ENCODE results near the gene FAF1. TPM values are rescaled to one million over a fixed set of nuclear protein-coding genes. Genes with fewer than 3 reads are reported as not detected.
"Not testable (repeated sequence)": the region's sequence is repeated elsewhere in the genome, so short reads cannot be mapped to it uniquely, and the experiment has no call there.

FAF1 gene
- total RNA-seq, 3 donors from 2014 or later: 59.8 to 64.2 (median 60.1) TPM

DNA sequence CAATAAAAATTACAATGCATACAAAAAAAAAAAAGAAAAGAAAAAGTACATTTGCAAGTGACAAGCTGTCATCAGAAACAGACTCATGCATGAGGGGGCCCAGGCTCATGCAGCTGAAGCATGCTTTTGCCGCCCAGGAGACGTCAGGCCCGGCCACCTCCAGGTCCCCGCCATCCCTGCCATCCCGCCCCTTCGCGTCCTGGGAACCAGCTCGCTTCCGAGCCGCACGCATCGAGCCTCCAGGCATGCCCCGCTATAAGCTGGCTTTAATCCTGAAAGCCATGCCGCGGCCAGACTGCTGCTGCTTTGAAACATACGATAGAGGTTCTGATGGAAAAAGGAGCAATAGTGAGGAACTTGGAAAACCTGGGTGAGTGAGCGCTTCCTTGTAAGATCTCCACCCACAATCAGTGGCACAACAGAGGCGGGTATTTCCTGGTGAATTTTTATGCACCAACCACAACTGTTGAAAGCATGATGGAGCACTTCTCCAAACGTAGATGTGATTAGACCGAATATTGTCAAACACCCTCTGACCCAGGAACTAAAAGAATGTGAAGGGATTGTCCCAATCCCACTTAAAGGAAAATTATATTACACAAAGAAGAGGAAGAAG, 113.7 kb downstream of the FAF1 start:
- H3K27me3 Mint-ChIP-seq (ENCODE audit: low read depth): no peaks in the 10 kb centered on the region
- H3K4me1 Mint-ChIP-seq (ENCODE audit: low read depth): peaks cover 15% of the 10 kb centered on the region
- peaks cover 27% of the 10 kb centered on the region for H3K36me3 Mint-ChIP-seq (ENCODE audit: insufficient read depth)
- H3K4me3 Mint-ChIP-seq: no peak overlapping the region
- DNase-seq: no peak
- peaks cover 15% of the 10 kb centered on the region for H3K9me3 Mint-ChIP-seq
- no peak for ATAC-seq

DNA sequence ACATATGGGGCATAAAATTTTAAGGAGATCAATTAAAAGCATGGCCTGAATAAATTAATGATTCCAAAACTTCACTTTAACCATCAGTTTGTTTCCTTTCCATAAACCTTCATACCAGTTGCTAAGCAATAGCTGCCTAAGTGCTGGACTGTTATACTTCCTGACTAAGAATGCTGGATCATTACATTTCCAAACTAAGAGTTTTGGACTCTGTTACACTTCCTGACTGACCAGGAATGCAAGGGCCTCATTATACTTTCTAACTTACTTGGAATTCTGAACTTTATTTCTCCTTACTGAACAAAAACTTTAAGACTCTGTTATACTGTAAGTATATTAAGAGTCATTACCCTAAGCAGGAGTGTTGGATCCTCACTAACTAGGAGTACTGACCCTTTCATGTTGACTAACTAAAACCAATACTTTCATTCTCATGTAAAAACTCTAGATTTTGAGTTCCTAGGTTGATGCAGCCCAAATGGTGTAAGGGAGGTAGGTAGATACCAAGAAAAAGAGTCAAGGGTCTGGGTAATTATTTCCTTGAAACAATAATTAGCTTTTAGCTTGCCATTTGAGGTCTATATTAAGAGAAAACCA, 118.2 kb downstream of the FAF1 start:
- Mint-ChIP-seq H3K4me1 (ENCODE audit: low read depth) (peaks cover 9% of the 10 kb centered on the region), H3K9me3 (peaks cover 2% of the 10 kb centered on the region), H3K36me3 (ENCODE audit: insufficient read depth) (peaks cover 15% of the 10 kb centered on the region), H3K4me3 (no peak overlapping the region), H3K27me3 (ENCODE audit: low read depth) (no peaks in the 10 kb centered on the region)
- no peak for DNase-seq
- no peak for ATAC-seq

DNA sequence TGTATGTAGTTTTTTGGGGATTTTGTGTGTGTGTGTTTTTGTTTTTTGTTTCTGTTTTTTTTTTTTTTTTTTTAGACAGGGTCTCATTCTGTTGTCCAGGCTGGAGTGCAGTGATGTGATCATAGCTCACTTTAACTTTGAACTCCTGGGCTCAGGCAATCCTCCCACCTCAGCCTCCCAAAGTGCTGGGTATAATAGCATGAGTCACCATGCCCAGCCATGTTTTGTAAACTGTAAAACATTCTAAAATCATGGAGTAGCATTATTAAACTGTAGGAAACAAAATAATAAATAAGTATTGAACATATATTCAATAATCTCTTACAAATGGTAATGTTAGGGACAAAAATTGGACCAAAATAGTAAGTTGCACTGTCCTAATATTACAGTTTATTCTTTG, 124.0 kb downstream of the FAF1 start:
- H3K9me3 Mint-ChIP-seq: peaks cover 6% of the 10 kb centered on the region
- H3K4me1 Mint-ChIP-seq (ENCODE audit: low read depth): peaks cover 10% of the 10 kb centered on the region
- no peak overlapping the region for H3K4me3 Mint-ChIP-seq
- no peak for DNase-seq
- ATAC-seq: no peak
- H3K27me3 Mint-ChIP-seq (ENCODE audit: low read depth): no peaks in the 10 kb centered on the region
- H3K36me3 Mint-ChIP-seq (ENCODE audit: insufficient read depth): peaks cover 9% of the 10 kb centered on the region

DNA sequence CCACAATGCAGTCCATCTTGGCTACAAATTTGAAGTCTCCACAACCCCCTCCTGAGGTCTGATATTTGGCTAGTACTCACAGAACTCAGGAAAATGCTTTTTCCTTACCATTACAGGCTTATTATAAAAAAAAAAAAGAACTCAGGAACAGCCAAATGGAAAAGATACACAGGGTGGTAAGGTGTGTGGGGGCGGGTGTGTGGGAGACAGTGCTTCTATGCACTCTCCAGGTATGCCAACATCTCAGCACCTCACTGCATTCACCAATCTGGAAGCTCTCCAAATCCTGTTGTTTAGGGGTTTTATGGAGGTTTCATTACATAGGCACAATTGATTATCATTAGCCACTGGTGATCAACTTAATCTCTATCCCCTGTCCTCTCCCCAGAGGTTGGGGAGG, 126.9 kb downstream of the FAF1 start:
- Mint-ChIP-seq H3K9me3 (peaks cover 15% of the 10 kb centered on the region), H3K4me3 (no peak overlapping the region), H3K4me1 (ENCODE audit: low read depth) (peaks cover 10% of the 10 kb centered on the region), H3K36me3 (ENCODE audit: insufficient read depth) (peaks cover 14% of the 10 kb centered on the region), H3K27me3 (ENCODE audit: low read depth) (no peaks in the 10 kb centered on the region)
- ATAC-seq (no peak), DNase-seq (no peak)

DNA sequence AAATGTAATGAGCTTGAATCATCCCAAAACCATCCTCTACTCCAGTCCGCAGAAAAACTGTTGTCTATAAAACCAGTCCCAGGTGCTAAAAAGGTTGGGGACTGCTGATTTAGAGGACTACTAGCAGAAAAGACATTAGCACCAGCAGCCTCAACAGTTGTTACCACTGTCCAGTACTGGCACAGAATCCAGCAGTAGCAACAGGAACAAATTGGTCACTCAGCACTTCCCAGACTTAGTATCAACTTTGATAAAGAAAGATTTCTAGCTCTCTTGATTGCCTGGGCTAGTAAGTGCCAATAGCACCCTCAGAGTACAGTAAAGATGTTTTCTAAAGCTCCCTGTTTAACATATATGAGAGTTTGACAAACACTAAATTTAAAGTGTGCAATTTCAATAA, 127.9 kb downstream of the FAF1 start:
- Mint-ChIP-seq H3K27me3 (ENCODE audit: low read depth) (no peaks in the 10 kb centered on the region), H3K4me1 (ENCODE audit: low read depth) (peaks cover 10% of the 10 kb centered on the region), H3K9me3 (peaks cover 15% of the 10 kb centered on the region), H3K4me3 (no peak overlapping the region), H3K36me3 (ENCODE audit: insufficient read depth) (peaks cover 14% of the 10 kb centered on the region)
- DNase-seq (no peak), ATAC-seq (no peak)

DNA sequence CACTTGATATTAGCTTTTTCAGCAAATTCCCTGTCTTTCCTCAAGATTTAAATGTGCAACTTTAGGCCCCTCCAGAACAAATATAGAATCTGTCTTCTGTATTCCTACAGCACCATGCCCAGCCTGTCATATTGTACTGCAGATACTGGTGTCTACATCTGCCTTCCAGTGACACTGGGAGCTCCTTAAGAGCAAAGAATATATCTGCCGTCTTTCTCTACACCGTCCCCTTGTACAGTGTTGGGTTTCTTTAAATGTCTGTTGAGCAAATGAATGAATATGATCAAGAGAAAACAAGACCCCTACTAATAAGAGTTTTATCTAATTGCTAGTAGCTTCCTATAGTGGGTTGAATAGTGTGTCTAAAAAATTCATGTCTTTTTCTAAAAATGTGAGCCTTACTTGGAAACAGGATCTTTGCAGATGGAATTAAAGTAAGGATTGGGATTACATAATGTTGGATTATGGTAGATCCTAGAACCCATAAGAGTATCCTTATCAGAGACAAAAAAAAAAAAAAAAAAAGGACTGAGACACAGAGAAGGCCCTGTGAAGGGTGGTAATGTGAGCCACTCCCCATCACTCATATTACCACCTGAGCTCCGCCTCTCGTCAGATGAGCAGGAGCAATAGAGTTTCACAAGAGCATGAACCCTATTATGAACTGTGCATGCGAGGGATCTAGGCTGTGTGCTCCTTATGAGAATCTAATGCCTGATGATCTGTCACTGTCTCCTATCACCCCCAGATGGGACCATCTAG, 128.6 kb downstream of the FAF1 start:
- no peak for DNase-seq
- Mint-ChIP-seq H3K36me3 (ENCODE audit: insufficient read depth) (peaks cover 14% of the 10 kb centered on the region), H3K27me3 (ENCODE audit: low read depth) (no peaks in the 10 kb centered on the region)

DNA sequence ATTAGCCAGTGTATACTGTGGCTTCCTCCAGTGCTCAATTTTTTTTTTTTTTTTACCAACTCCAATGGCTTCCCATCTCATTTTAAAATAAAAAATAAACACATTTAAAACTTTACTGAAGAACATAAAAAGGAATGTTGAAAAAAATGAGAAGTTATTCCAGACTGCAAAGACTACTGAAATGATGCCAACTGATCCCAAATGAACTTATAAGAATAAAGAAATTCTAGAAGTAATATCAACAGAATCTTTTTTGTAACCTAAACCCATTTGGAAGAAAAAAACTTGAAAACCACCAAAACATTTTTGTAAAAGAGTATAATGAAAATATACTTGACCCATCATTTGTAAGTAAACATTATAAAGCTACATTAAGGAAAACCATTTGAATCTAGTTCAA, 129.4 kb downstream of the FAF1 start:
- no peak overlapping the region for H3K4me3 Mint-ChIP-seq
- DNase-seq (no peak), ATAC-seq (no peak)
- no peaks in the 10 kb centered on the region for H3K27me3 Mint-ChIP-seq (ENCODE audit: low read depth)
- H3K36me3 Mint-ChIP-seq (ENCODE audit: insufficient read depth): peaks cover 12% of the 10 kb centered on the region
- peaks cover 12% of the 10 kb centered on the region for H3K9me3 Mint-ChIP-seq
- H3K4me1 Mint-ChIP-seq (ENCODE audit: low read depth): peaks cover 7% of the 10 kb centered on the region

More for the DNA sequence above, 128.6 kb downstream of the FAF1 start:
- H3K4me1 Mint-ChIP-seq (ENCODE audit: low read depth): peaks cover 10% of the 10 kb centered on the region
- H3K9me3 Mint-ChIP-seq: peaks cover 15% of the 10 kb centered on the region
- no peak for ATAC-seq
- no peak overlapping the region for H3K4me3 Mint-ChIP-seq

DNA sequence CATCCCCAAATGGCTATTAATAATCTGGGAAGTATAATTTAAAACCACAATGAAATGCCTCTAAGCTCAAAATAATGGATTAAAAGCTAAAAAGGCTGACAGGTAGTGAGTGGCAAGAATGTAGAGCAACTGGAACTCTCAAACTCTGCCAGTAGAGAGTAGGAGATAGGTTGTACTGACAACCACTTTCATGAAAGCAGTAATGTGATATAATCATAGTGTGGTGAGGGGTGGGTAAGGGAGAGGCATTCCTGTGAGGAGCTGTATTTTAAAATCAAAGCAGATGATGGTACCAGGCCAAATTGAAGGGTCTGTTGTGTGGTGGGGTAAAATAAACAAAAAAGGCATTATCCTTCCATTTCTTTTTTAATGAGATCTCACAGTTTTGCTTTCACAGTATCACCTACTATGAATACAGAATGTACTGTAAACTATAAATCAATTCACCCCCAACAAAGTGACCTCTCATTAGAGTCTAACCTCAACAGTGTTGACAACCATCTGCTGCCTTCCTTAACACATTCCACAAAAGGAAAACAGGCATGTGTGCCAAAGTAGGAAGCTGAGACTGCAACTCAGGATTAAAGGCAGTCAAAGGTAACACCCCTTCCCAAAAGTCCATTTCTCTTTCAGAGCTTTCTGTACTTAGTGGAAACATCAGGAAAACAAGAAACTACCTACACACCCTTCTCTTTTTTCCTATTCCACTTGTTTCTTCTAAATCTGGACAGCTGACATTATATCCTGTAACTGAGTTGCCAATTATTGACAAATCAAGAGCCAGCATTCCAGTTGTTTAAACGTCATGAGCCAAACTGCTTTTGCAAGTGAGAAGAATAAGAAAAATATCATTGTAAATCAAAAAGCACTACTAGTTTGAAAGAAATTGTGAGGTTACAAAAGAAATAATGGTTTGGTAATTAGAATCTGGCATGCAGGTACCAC, 130.8 kb downstream of the FAF1 start:
- H3K9me3 Mint-ChIP-seq: peaks cover 10% of the 10 kb centered on the region
- H3K4me3 Mint-ChIP-seq: no peak overlapping the region
- ATAC-seq (no peak), DNase-seq (no peak)
- H3K36me3 Mint-ChIP-seq (ENCODE audit: insufficient read depth): peaks cover 11% of the 10 kb centered on the region
- peaks cover 5% of the 10 kb centered on the region for H3K4me1 Mint-ChIP-seq (ENCODE audit: low read depth)
- no peaks in the 10 kb centered on the region for H3K27me3 Mint-ChIP-seq (ENCODE audit: low read depth)

DNA sequence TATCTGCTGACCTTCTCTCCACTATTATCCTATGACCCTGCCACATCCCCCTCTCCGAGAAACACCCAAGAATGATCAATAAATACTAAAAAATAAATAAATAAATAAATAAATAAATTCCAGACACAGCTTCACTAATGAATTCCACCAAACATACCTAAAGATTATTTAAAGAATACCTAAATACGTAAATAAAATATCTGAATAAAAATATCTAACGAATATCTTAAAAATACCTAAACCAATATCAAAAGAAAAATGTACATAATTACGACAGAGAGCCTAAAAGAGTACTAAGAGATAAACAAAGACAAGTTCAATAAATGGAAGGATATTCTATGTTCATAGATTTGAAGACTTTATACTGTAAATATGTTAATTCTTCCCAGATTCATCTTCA, 132.5 kb downstream of the FAF1 start:
- ATAC-seq: no peak

DNA sequence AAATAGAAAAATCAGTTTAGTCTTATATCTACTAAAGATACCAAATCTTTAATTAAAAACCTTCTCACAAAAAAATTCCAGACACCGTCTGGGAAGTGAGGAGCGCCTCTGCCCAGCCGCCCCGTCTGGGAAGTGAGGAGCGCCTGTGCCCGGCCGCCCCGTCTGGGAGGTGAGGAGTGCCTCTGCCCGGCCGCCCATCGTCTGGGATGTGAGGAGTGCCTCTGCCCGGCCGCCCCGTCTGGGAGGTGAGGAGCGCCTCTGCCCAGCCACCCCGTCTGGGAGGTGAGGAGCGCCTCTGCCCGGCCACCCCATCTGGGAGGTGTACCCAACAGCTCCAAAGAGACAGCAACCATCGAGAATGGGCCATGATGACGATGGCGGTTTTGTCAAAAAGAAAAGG, 133.3 kb downstream of the FAF1 start:
- H3K9me3 Mint-ChIP-seq; H3K27me3 Mint-ChIP-seq (ENCODE audit: low read depth); DNase-seq; H3K4me1 Mint-ChIP-seq (ENCODE audit: low read depth); H3K36me3 Mint-ChIP-seq (ENCODE audit: insufficient read depth); H3K4me3 Mint-ChIP-seq; ATAC-seq: not testable (repeated sequence)

More for the DNA sequence above, 132.5 kb downstream of the FAF1 start:
- no peak for DNase-seq
- Mint-ChIP-seq H3K9me3 (peaks cover 8% of the 10 kb centered on the region), H3K36me3 (ENCODE audit: insufficient read depth) (peaks cover 6% of the 10 kb centered on the region), H3K4me1 (ENCODE audit: low read depth) (no peaks in the 10 kb centered on the region), H3K4me3 (no peak overlapping the region), H3K27me3 (ENCODE audit: low read depth) (no peaks in the 10 kb centered on the region)

DNA sequence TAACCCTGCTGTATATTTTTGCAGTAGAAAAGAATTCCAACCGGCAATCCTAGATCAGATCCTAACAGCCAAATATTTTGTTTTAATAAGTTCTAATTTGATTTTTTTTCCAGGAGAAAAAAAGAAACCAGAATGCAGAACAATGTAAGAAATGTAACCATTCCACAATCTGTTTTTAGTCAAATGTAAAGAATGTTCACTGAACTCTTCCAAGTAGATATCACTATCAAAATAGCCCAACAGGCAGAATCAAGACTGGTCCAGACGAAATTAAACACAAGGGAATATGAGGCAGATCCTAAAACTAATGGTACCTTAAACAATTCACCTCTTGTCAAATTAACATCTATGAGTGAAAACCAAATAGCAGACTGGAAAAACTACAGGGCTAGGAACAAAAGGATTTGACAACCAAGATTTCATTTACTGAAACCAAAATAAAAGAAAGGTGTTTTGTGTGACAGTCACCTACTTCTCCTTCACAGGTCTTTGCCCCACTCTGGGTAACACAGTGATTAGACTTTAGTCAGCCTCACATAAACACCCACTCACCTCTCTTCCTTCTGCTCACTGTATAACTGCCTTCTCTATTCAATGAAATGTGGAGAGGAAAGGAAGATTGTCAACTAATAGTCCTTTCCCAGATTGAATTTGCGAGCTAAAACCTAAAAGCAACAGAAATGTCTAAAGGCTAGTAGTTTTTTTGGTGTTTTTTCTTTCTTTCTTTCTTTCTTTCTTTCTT, 137.9 kb downstream of the FAF1 start:
- ATAC-seq (no peak), DNase-seq (no peak)
- no peaks in the 10 kb centered on the region for H3K27me3 Mint-ChIP-seq (ENCODE audit: low read depth)
- peaks cover 8% of the 10 kb centered on the region for H3K36me3 Mint-ChIP-seq (ENCODE audit: insufficient read depth)
- no peak overlapping the region for H3K4me3 Mint-ChIP-seq
- peaks cover 5% of the 10 kb centered on the region for H3K4me1 Mint-ChIP-seq (ENCODE audit: low read depth)
- peaks cover 2% of the 10 kb centered on the region for H3K9me3 Mint-ChIP-seq

DNA sequence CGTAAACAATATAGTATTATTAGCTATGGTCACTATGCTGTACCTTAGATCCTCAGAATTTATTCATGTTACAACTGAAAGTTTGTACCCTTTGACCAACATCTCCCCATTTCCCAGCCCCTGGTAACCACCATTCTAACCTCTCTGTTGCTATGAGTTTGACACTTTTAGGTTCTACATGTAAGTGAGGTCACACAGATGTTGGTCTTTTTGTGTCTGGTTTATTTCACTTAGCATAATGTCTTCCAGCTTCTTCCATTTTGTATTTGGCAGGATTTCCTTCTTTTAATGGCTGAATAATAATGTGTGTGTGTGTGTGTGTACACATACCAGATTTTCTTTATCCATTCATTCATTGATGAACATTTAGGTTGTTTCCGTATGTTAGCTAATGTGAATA, 139.5 kb downstream of the FAF1 start:
- H3K4me1 Mint-ChIP-seq (ENCODE audit: low read depth): peaks cover 5% of the 10 kb centered on the region
- H3K36me3 Mint-ChIP-seq (ENCODE audit: insufficient read depth): peaks cover 13% of the 10 kb centered on the region
- no peak overlapping the region for H3K4me3 Mint-ChIP-seq

DNA sequence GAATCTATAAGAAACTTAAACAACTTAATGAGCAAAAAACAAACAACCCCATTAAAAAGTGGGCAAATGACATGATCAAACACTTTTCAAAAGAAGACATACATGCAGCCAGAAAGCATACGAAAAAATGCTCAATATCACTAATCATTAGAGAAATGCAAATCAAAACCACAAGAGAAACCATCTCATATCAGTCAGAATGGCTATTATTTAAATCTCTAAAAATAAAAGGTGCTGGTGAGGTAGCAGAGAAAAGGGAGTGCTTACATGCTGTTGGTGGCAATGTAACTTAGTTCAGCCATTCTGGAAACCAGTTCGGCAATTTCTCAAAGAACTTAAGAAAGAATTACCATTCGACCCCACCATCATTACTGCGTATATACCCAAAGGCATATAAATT, 147.7 kb downstream of the FAF1 start:
- no peak for ATAC-seq
- H3K9me3 Mint-ChIP-seq: peaks cover 32% of the 10 kb centered on the region
- no peak overlapping the region for H3K4me3 Mint-ChIP-seq
- H3K27me3 Mint-ChIP-seq (ENCODE audit: low read depth): no peaks in the 10 kb centered on the region
- DNase-seq: no peak
- peaks cover 18% of the 10 kb centered on the region for H3K4me1 Mint-ChIP-seq (ENCODE audit: low read depth)
- H3K36me3 Mint-ChIP-seq (ENCODE audit: insufficient read depth): peaks cover 17% of the 10 kb centered on the region

More for the DNA sequence above, 139.5 kb downstream of the FAF1 start:
- ATAC-seq (no peak), DNase-seq (no peak)
- H3K9me3 Mint-ChIP-seq: peaks cover 6% of the 10 kb centered on the region
- H3K27me3 Mint-ChIP-seq (ENCODE audit: low read depth): no peaks in the 10 kb centered on the region
